Kidney capillary endothelial cell (primary cell): ENCODE measurements around the gene NFIC.
"Not testable (repeated sequence)": the region's sequence is repeated elsewhere in the genome, so short reads cannot be mapped to it uniquely, and the experiment has no call there.

Source experiments
- DNase-seq: peaks from one replicate; pipeline ENCODE4 v3.0.0-alpha.2; 2018; ENCODE audit warnings: low spot score

The NFIC gene

GRCh38 chr19:3338541-3339181, 27.7 kb upstream of the NFIC start:
- DNase-seq = no peak

GRCh38 chr19:3340340-3340739, 26.0 kb upstream of the NFIC start:
- DNase-seq = no peak

GRCh38 chr19:3342246-3342645, 24.1 kb upstream of the NFIC start:
- no peak for DNase-seq

GRCh38 chr19:3342962-3343361, 23.4 kb upstream of the NFIC start:
- not testable (repeated sequence) for DNase-seq

GRCh38 chr19:3343619-3344502, 22.5 kb upstream of the NFIC start:
- DNase-seq = no peak

GRCh38 chr19:3344608-3345598, 21.5 kb upstream of the NFIC start:
- DNase-seq = no peak

- no peak for DNase-seq
These were observed 20.4 kb upstream of the NFIC start for GRCh38 chr19:3345850-3346460.

- no peak for DNase-seq
These were observed 19.6 kb upstream of the NFIC start for GRCh38 chr19:3346677-3347353.

- no peak for DNase-seq
These were observed 18.3 kb upstream of the NFIC start for GRCh38 chr19:3348042-3348441.

- not testable (repeated sequence) for DNase-seq
These were observed 17.9 kb upstream of the NFIC start for GRCh38 chr19:3348469-3348868.

GRCh38 chr19:3350014-3350663, 16.2 kb upstream of the NFIC start:
- DNase-seq = no peak

GRCh38 chr19:3351702-3352447, 14.5 kb upstream of the NFIC start:
- DNase-seq = no peak

GRCh38 chr19:3353493-3353892, 12.9 kb upstream of the NFIC start:
- no peak for DNase-seq

- no peak for DNase-seq
These were observed 9.6 kb upstream of the NFIC start for GRCh38 chr19:3356805-3357204.

GRCh38 chr19:3357271-3357991, 9.0 kb upstream of the NFIC start:
- DNase-seq = no peak

- DNase-seq = no peak
These were observed 8.2 kb upstream of the NFIC start for GRCh38 chr19:3357992-3358688.

GRCh38 chr19:3358689-3359014, 7.7 kb upstream of the NFIC start:
- no peak for DNase-seq

- DNase-seq = no peak
These were observed 7.1 kb upstream of the NFIC start for GRCh38 chr19:3359015-3359918.
